ENCODE measurements around the gene USP12.

DNA sequence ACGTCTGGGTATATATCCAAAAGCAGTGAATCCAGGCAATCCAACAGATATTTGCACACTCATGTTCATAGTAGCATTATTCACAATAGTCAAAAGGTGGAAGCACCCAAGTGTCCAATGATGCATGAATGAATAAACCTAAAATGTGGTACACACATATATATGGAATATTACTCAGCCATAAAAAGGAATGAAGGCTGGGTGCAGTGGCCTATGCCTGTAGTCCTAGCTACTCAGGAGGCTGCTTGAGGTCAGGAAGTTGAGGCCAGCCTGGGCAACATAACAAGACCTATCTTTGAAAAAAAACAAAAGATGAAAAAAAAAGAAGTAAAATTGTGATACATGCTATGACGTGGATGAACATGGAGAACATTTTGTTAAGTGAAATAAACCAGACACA is 10.4 kb upstream of the USP12 start:
- TF ChIP-seq TARDBP (IDR thresholded peaks at IDR 0.05), result no peak
- TF ChIP-seq FOXA1 (IDR thresholded peaks at IDR 0.05), result no peak
- no peak for TF ChIP-seq ELF4 (IDR thresholded peaks at IDR 0.05)
- no peak for TF ChIP-seq L3MBTL2 (conservative IDR thresholded peaks at IDR 0.05)
- no peak for TF ChIP-seq SUZ12 (IDR thresholded peaks at IDR 0.05)
- TF ChIP-seq, protein P1, sequence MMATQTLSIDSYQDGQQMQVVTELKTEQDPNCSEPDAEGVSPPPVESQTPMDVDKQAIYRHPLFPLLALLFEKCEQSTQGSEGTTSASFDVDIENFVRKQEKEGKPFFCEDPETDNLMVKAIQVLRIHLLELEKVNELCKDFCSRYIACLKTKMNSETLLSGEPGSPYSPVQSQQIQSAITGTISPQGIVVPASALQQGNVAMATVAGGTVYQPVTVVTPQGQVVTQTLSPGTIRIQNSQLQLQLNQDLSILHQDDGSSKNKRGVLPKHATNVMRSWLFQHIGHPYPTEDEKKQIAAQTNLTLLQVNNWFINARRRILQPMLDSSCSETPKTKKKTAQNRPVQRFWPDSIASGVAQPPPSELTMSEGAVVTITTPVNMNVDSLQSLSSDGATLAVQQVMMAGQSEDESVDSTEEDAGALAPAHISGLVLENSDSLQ (IDR thresholded peaks at IDR 0.05), result no peak
- TF ChIP-seq HDGF (IDR thresholded peaks at IDR 0.05; ENCODE audit: borderline replicate concordance), result no peak

Measured in HEK293T (cell line).